GM21367 (cell line): ENCODE measurements around the gene FCN2.
A peak's percentile ranks its signal among the peaks of the same experiment; 100 is the strongest.

ENCODE experiments used
- ATAC-seq: cut with Tn5 transposase; IDR thresholded peaks from one replicate; pipeline ENCODE4 v1.9.1; 2021; ENCODE audit not compliant: unreplicated experiment

The FCN2 gene

DNA sequence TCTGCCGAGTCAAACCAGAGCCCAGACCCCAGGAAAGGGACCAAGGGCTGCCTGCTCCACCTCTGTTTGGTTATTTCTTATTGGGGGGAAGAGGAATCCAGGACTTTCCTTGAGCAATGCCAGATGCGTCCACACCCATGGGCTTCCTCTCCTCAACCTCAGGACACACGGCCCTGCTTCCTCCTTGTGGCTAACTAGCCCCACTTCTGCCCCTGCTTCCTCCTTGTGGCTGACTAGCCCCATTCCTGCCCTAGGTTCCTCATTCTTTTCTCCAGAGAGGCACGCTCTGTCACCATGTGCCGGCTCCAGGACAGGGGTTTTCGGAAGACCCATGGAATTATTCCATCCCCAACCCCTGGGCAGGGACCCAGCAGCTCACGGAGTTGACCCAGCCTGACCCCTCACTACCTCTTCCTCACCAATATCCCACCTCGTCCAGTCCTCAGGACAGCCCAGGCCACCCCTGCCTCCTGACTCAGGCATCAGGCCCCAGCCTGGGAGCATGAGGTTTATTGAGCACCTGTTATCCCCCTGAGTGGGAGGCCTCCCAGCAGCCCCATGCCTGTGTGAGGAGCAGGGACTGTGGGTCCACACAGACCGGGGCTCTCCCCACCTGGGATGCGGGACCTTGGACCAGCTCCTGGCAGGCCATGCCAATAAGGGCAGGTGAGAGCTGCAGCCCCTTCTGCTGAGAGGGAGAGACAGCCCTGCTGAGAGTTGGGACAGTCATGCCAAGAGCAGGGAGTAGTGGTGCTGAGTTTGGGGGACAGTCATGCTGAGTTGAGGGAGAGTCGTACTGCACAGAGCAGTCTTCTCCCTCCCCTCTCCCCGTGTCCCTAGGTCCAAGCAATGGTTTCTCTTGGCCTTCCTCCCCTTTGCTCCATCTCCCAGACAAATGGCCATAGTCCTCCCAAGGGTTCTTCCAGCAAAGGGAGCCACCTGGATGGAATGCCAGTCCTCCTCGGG, 48.9 kb downstream of the FCN2 start:
- ATAC-seq, result no peak

DNA sequence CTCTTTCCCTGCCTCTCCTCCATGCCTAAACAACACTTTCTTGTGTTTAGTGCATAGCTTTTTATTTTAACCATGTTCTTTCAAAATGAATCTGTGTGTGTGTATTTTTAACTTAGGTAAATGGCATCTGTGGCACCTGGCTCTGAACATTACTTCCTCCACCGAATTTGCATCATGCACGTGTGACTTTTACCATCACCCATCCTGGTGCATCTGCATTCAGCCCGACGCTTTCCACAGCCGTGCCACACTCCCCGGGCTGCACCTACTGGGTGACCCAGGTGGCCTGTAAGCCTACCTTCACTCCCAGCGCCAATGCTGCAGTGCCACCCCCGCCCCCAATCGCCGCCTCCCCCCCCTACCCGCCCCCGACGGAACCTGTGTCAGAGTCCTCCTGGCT, 49.8 kb downstream of the FCN2 start:
- peak; percentile 51 for ATAC-seq

DNA sequence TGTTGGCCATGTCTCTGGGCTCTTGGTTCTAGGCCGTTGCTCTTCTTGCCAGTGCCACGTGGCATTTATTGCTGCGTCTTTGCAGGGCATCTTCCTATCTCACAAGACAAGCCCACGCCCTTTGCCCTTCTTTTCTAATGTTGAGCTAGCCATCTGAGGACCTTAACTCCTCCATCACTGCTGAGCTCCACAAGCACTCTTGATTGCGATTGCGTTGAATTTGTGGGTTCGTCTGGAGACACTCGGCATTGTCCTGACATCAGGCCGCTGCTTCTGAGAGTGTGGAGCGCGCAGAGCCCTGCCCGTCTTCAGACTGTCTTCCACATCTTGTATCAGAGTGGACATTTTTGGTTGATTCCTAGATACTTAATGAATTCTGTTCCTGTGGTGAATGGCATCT, 51.6 kb downstream of the FCN2 start:
- no peak for ATAC-seq

DNA sequence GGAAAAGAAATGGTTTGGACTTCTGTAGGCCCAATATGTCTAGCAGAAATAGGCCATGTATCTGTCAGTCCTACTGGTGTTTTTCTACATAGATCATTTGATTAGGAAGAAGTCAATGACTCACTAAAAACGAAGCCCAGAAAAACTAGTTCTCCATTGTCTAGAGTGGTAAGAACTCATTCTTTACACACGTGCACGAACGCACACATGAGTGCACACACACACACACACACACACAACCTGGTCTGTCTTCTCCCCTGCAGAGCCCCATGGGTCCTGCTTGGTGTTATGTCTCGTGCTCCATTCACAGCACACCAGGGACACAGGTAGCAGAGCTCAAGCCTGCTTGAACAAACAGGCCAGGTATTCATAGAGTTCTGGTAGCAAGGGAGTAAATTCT, 52.0 kb downstream of the FCN2 start:
- ATAC-seq, result no peak

DNA sequence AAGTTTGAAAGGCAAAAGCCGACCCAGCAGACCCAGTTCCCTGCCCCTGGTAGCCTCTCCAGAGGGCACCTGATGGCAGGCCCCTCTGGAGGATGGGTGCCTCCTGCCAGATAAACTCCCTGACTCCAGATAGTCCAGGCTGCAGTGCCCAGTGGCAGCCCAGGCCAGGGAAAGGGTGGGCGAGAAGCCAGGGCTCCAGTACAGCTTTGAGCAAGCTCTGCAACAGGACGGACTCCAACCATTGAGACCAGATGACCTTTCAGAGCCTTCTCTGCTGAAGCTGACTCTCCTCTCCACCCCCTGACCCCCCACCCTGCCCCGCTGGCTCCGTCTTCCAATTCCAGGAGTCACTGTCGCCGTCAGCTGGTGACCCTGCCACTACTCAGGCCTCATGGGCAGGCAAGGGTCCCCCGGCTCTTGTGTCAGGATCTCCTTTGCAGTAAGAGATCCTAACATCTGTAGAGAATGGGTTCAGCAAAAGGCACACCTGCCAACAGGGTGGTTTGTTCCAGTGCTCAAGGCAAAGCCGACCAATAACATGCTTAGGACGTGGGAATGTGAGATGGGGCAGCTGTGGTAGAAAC, 52.6 kb downstream of the FCN2 start:
- ATAC-seq, result no peak

- no peak for ATAC-seq
Measured at GRCh38 chr9:134935056-134935640, 54.5 kb downstream of the FCN2 start.

- ATAC-seq, result no peak
Measured at GRCh38 chr9:134935701-134936345, 55.2 kb downstream of the FCN2 start.

DNA sequence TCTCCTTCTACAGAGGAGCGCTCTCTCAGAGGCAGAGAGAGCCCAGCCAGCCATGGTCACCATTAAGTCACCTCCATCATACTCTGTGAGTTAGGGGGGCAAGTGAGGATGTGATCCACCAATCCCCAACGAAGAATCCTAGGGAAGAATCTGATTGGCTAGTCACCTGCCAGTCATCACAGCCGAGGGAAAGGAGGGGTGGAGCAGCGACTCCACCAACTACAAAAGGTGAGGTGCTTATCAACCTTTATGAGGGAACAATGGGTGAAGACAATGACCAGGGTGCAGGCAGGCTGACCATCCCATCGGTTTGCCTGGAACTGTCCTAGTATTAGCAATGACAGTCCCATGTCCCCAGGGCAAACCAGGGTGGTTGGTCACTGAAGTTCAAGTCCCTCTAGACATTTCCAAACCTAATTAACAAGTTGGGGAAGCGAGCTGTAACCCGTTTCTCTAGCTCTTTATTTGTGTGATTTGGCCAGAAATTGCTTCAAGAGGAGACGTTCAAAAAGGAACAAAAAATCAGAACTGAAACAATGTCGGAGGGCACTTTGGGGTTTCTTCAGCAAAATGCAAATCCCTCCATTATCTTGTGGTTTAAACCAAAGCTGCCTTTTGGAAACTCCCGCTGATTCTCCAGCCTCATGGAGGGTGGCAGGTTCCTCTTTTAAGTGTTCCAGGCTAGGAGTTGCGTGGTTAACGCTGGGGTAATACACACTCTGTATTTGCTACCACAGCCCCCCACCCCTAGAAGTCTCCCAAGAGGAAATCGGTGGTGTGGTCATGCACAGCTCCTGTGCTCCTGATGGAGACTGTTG, 55.9 kb downstream of the FCN2 start:
- no peak for ATAC-seq
